PFSK-1 (cell line): ENCODE results near the gene AFTPH.

Source experiments
- FOXP2 ChIP-seq: optimal IDR thresholded peaks from 2 replicates; pipeline ENCODE3; 2011; ENCODE audit warnings: borderline replicate concordance, control low read depth, inconsistent platforms; ENCODE audit not compliant: insufficient read depth; ENCODE audit errors: extremely low read length, extremely low read depth
- POLR2AphosphoS5 ChIP-seq: IDR thresholded peaks from 2 replicates; pipeline ENCODE4 v1.6.1; 2012; ENCODE audit warnings: low read depth, mild to moderate bottlenecking, control low read depth, low read length, moderate library complexity
- SIN3A ChIP-seq: IDR thresholded peaks from 2 replicates; pipeline ENCODE4 v1.6.1; 2012; ENCODE audit warnings: mild to moderate bottlenecking, low read length, moderate library complexity, borderline replicate concordance; ENCODE audit not compliant: insufficient read depth
- TAF1 ChIP-seq: IDR thresholded peaks from 2 replicates; pipeline ENCODE4 v1.6.1; 2012; ENCODE audit warnings: low read length, control low read depth, borderline replicate concordance; ENCODE audit not compliant: insufficient read depth
- TF ChIP-seq, protein P1 (sequence below), 2 experiments: IDR thresholded peaks; 2 replicates each; pipeline versions ENCODE4 v1.6.1 to v1.8.0; 2011 to 2012; ENCODE audit warnings: low read depth in 2 of 2, low read length in 2 of 2, control low read depth in 1 of 2, inconsistent platforms in 1 of 2, mild to moderate bottlenecking in 1 of 2, moderate library complexity in 1 of 2; ENCODE audit not compliant: insufficient read depth in 1 of 2

Gene AFTPH

DNA sequence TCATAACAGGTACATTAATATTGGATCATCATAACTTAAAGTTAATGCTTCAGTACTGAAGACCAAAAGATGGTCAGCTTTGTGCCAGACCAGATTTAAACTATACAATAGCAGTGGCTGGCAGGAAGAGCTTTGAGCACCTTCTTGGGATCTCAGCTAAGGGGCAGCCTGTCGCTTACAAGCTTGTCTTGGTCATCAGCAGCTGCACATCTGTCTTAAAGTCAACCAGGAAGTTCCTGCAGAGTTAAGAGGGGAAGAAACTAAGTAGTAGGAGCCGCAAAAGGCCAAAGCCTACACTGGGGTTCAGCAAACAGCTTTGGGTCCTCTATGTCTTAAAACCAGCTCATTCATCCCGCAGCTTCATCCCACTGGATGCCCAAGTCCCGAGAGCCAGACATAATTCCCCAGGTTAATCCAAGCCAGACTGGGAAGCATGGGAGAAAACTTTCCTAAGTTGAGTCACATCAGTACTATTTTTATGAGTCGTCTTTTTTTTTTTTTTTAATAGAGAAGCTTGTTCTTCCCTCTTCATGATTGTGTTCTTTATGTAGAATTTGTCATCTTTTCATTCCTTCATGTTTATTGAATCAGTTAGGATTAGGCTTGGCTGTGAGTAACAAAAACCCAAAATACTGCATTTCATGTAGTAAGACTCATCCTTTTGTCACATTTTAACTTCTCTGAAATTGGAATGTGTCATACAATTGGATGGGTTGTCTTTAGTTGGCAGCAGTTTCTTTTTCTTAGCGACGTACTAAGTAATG is 70.3 kb downstream of the AFTPH start:
- TF ChIP-seq POLR2AphosphoS5, result no peak
- TF ChIP-seq FOXP2, result no peak
- TF ChIP-seq TAF1, result no peak
- TF ChIP-seq, protein P1, sequence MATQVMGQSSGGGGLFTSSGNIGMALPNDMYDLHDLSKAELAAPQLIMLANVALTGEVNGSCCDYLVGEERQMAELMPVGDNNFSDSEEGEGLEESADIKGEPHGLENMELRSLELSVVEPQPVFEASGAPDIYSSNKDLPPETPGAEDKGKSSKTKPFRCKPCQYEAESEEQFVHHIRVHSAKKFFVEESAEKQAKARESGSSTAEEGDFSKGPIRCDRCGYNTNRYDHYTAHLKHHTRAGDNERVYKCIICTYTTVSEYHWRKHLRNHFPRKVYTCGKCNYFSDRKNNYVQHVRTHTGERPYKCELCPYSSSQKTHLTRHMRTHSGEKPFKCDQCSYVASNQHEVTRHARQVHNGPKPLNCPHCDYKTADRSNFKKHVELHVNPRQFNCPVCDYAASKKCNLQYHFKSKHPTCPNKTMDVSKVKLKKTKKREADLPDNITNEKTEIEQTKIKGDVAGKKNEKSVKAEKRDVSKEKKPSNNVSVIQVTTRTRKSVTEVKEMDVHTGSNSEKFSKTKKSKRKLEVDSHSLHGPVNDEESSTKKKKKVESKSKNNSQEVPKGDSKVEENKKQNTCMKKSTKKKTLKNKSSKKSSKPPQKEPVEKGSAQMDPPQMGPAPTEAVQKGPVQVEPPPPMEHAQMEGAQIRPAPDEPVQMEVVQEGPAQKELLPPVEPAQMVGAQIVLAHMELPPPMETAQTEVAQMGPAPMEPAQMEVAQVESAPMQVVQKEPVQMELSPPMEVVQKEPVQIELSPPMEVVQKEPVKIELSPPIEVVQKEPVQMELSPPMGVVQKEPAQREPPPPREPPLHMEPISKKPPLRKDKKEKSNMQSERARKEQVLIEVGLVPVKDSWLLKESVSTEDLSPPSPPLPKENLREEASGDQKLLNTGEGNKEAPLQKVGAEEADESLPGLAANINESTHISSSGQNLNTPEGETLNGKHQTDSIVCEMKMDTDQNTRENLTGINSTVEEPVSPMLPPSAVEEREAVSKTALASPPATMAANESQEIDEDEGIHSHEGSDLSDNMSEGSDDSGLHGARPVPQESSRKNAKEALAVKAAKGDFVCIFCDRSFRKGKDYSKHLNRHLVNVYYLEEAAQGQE (IDR thresholded peaks at IDR 0.05; ENCODE audit: insufficient read depth in 1 of 2, low read depth in 2 of 2, low read length in 2 of 2), result no peak
- no peak for TF ChIP-seq SIN3A

DNA sequence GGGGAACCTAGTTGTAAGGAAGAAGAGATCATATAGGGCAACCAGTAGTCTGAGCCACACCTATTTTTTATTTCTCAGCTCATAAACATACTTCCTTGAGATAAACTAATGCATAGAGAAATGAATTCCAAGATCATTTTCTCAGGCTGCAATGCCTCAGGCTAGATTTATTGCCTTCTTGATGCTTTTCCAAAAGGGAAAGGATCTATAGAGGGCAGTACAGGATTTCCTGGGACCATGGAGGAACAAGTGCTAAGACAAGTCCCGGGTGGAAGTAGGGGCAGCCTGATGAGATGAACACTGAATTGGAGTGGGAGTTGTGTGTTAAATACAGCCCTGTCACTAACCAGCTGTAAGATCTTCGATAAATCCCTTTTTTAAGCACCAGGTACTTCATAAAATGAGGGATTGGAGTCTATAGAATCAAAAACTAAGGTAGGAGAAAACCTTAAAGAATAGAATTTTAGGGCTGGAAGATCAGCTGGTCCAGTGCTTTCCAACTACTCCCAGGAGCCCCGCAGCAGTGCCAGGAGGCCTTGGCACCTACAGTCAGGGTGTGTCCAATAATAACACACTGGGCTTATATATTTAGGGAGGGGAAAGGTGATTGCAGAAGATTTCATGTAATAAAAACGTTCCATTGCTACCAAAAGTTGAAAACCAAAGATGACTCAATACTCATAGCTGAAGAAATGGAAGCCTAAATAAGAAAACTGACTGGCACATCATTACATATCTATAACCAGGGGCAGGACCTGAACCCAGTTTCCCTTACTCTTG is 71.5 kb downstream of the AFTPH start:
- TF ChIP-seq FOXP2 (no peak), POLR2AphosphoS5 (no peak), SIN3A (no peak), TAF1 (no peak)
- TF ChIP-seq, protein P1 (IDR thresholded peaks at IDR 0.05; ENCODE audit: insufficient read depth in 1 of 2, low read depth in 2 of 2, low read length in 2 of 2), result no peak

DNA sequence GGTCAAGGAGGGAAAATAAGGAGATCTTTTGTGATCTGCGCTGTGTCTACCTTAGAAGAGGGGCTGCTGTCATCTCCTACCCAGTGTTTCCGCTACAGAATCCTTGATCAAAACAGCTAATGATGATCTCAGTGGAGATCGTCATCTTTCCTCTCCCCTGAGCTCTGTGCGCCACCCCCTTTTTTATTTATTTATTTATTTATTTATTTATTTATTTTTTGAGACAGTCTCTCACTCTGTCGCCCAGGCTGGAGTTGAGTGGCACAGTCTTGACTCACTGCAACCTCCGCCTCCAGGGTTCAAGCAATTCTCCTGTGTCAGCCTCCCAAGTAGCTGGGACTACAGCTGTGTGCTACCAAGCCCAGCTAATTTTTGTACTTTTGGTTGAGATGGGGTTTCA is 74.1 kb downstream of the AFTPH start:
- TF ChIP-seq POLR2AphosphoS5 (no peak), FOXP2 (no peak), TAF1 (no peak), SIN3A (no peak)
- TF ChIP-seq, protein P1 (IDR thresholded peaks at IDR 0.05; ENCODE audit: insufficient read depth in 1 of 2, low read depth in 2 of 2, low read length in 2 of 2), result no peak

DNA sequence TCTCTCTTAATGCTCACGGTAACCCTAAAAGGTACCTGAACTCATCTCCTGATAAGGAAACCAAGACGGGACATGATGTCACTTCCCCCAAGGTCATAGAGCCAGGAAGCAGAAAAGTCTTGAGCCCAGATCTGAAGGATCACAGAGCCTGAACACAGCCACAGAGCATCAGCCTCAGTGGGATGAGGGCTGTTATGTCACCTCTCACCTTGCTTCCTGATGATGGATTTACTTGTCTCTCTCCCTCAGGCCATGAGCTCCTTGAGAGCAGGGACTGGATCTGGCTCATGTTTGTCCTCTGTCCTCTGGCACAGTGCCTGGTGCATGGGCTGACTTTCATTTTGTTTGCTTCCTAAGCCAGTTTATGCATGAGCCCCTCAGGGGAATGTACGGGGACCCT is 75.3 kb downstream of the AFTPH start:
- TF ChIP-seq SIN3A, result no peak
- no peak for TF ChIP-seq POLR2AphosphoS5
- no peak for TF ChIP-seq TAF1
- no peak for TF ChIP-seq FOXP2
- TF ChIP-seq, protein P1 (IDR thresholded peaks at IDR 0.05; ENCODE audit: insufficient read depth in 1 of 2, low read depth in 2 of 2, low read length in 2 of 2), result no peak
